HK-2 (cell line): ENCODE results near the gene RAB11FIP4.

Source experiments
- DNase-seq: peaks from one replicate; pipeline ENCODE4 v3.0.0-alpha.2; 2018; ENCODE audit not compliant: unreplicated experiment

The RAB11FIP4 gene

GRCh38 chr17:31411707-31412285, 20.3 kb downstream of the RAB11FIP4 start:
- DNase-seq: no peak

- no peak for DNase-seq
Observed at GRCh38 chr17:31412511-31412910, 21.0 kb downstream of the RAB11FIP4 start.

DNA sequence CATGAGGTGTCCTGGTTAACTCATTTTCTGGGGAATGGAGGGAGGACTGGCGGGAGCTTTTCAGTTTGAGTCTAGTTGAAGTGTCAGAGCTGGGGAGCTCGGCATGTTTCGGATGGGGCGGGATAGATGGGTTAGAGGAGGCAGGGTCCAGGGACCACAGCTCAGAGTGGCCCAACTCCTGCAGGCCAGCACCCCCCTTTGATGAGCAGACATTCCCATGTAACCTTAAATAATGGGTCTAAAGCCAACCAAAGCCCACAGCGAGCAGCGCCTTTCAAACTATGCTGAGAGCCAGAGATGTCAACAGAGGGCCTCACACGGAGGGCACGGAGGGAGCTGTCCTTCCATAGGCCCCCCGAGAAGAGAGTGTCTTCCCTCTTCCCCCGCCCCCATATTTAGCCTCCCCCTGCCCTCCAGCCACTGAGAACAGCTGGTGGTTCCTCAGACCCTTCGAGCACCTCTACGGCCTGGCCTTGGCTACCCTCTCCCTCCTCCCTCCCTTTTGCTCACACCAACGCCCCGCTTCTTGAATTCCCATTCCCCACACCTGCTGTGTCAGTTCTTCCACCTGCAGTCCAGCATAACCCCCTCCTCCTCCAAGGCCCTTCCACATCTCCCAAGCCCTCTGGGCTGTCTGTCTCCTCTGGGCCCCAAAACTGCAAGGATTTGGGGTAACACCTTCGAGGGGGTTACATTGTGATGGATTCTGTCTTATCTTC, 21.8 kb downstream of the RAB11FIP4 start:
- DNase-seq: no peak

- DNase-seq: no peak
Observed at GRCh38 chr17:31413874-31414549, 22.5 kb downstream of the RAB11FIP4 start.

DNA sequence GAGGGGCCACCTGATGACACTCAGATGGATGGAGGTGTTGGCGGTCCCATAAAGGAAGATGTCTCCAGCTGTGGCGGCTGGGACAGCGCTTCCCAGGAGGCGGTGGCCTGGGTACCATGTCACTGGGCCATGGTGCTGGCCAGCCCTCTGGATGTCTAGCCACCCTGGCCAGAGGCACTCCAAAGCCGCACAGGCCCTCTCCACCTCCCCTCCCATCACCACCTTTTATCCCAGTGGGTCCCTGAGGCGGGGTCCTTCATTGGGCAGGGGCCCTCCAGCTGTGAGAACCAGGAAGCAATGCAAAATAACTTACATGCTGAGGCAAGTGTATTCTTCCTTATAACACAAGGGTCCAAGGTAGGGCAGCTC, 23.1 kb downstream of the RAB11FIP4 start:
- no peak for DNase-seq

DNA sequence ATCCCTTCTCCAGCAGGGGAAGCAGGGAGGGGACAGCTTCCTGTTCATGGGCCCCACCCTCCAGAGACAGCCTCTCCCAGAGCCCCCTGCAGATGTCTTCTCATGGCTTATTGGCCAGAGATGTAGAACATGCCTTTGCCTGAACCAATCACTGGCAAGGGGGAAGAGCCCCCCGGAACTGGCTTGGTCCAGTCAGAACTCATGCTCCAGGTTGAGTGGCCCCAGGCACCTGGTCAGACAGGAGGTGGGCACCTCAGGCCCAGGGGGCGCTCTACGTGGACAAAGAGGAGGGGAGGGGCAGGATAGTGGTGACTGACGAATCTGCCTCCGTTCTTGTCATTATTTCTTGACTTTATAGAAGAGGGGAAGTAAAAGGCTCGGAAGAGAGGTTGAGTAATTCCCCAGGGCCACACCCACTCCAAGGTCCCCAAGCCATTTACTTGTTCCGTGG, 23.6 kb downstream of the RAB11FIP4 start:
- DNase-seq: no peak

GRCh38 chr17:31415640-31416502, 24.4 kb downstream of the RAB11FIP4 start:
- DNase-seq: no peak

GRCh38 chr17:31416503-31416923, 25.0 kb downstream of the RAB11FIP4 start:
- DNase-seq: no peak

DNA sequence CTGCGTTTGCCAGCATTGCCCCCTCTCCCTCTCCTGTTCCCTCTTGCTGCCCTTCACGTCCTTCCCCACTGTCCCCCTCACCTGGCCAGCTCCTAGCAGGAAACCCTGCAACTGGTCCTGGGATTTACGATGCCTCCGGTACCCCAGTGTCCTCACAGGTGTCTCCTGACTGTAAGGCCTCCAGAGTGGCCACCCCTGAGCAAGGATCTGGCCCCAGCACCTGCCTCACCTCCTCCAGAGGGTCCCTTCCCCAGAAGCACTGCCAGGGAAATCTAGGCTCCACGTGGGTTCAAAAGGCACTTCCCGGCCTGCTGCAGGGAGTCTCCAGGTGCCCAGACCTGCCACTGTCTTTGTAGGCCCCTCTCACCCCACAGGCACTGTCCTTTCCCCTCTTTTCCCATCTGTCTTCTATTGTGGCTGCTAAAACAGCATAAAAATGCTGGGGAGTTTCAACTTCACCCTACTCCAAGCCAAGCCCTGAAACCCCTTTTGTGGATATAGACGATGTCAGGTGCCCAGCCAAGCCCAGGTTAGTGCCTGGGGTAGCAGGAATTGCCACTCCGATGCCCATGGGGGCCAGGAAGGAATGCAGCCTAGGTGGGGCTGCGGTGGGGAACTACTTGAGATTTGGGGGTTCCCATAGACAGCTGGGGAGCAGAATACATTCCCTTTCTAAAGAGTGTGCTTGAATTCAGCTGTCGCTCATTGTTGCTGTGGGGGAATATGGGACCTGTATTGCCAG, 25.7 kb downstream of the RAB11FIP4 start:
- no peak for DNase-seq

- DNase-seq: no peak
Observed at GRCh38 chr17:31418773-31419350, 27.4 kb downstream of the RAB11FIP4 start.

- no peak for DNase-seq
Observed at GRCh38 chr17:31422443-31422842, 31.0 kb downstream of the RAB11FIP4 start.

DNA sequence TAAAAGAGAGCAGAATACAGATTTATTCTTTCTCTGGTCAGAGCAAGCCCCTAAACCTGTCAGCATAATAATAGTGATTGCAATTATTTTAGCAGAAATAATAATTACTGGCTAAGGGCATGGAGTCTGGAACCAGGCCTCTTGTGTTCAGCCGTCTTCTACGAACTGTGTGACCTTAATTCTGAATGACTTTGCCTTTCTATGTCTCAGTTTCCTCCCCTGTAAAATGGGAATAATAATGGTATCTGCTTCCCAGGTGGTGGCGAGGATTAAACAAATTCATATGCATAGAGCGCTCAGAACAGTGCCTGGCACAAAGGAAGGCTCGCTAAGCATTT, 33.4 kb downstream of the RAB11FIP4 start:
- DNase-seq: no peak

DNA sequence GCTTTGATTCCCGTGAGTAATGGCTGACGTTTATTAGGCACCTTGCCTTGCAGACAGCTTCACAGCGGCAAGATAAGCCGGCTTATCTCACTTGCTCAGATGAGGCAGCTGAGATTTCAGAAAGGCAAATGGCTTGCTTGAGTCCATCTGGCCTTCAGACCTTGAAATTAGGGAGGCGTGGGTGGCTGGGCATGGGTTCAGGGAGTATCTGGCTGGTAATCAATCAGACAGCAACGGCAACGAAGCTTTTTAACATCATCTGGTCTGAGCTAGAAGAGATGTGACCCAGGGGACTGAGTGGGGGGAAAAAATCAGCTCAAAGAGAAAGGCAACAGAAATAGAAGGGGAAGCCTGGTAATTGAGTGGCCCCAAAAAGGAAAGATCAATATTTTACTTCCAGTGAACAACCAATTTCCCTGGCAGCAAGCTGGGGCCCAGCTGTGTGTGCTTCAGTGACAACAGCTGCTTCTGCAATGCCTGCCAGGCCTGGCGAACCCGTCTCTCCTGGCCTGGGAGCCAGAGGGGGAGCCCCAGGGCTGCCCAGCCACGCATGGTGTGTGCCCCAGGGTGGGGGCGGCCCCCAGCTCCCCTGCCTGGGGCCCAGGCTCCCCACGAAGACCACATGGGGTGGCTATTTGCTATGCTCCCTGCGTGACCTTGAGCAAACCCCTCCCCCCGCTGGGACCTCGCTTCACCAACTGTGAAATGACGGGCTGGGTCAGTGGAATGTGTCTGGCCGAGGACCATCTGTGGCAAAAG, 34.0 kb downstream of the RAB11FIP4 start:
- DNase-seq: no peak

GRCh38 chr17:31427684-31428083, 36.2 kb downstream of the RAB11FIP4 start:
- no peak for DNase-seq

GRCh38 chr17:31428111-31428510, 36.6 kb downstream of the RAB11FIP4 start:
- no peak for DNase-seq

GRCh38 chr17:31428512-31428911, 37.0 kb downstream of the RAB11FIP4 start:
- no peak for DNase-seq

DNA sequence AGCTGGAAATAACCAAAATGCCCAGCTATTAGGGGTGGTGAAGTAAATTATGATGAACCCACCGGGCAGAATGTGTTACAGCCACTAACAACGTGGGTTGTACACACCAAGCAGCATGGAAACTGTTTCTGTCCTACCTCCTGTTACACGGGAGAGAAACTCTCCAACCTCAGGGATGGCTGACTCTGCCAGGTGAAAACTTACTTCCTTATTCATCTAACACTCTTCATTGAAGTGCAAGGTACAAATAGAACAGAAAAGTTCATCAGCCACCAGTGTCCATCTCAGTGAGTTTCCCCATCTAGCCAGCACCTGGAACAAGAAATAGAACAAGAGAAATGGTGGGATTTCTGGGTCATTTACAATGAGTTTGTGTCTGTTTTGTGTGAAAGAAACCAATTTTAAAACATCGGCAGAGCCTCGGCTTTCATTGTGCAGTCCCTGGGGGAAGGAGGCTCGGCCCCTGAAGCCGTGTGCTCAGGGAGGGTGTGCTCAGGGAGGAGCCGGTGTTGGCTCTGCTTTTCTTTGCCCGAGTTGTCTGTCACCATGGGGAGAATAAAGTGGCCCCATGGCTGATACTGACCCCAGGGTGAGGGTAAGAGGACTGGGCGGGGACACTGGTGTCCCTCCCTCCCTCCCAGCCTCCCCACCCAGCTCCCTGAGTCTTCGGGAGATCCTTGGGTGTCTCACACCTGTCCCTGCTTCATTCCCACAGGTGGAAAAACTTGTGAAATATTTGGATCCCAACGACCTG, 39.8 kb downstream of the RAB11FIP4 start:
- DNase-seq: no peak

- no peak for DNase-seq
Observed at GRCh38 chr17:31431852-31432658, 40.6 kb downstream of the RAB11FIP4 start.
